ENCODE results near the gene HTT. TPM values are rescaled to one million over a fixed set of nuclear protein-coding genes. Genes with fewer than 3 reads are reported as not detected.

Gene HTT
- total RNA-seq, 6 experiments from 2014 or later: 25.5 to 37.8 (median 30.3) TPM

DNA sequence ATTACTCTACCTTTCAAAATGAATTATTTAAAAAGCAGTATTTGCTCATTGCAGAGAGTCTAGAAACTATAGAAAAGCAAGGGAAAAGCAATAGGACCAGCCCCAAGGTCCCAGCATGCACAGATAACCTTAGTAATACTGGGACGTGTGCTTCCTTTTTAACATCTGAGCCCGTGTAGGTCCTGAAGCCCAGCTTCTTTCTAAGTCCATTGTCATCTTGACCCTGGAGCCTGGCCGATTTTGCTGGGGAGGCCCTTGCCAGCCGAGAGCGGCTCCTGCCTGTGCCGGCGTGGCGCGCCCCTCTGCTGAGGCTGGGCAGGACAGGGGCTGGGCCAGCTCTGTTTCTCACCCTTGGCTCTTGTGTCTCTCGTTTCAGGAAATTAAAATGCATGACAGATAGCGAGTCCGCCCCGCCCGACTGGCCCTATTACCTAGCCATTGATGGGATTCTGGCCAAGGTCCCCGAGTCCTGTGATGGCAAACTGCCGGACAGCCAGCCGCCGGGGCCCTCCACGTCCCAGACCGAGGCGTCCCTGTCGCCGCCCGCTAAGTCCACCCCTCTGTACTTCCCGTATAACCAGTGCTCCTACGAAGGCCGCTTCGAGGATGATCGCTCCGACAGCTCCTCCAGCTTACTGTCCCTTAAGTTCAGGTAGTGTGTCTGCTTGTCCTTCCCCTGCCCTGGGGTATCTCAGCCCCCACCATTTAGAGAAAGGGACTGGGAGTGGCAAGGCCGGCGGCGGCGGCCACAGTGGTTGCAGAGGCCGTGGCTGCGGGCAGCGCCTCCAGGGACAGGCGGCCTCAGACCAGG, 178.6 kb downstream of the HTT start:
- intact Hi-C loops (cut with DNase I): no loop called here
- no peak overlapping the region for H3K27ac ChIP-seq
- DNase-seq: peak; percentile 10 to 50 (median 31)
- no peaks in the 10 kb centered on the region for H3K27me3 ChIP-seq
- no peak for TF ChIP-seq CTCF (IDR thresholded peaks at IDR 0.05)
- no peak for TF ChIP-seq POLR2A (IDR thresholded peaks at IDR 0.05)
- H3K4me3 ChIP-seq: no peak overlapping the region
- ATAC-seq: no peak
- no peaks in the 10 kb centered on the region for H3K9me3 ChIP-seq
- no peaks in the 10 kb centered on the region for H3K4me1 ChIP-seq
- 95% methylated on average over 27 of the region's 38 CpGs for WGBS (ENCODE audit: insufficient coverage, low coverage, low lambda C conversion rate, missing lambda C conversion rate)
- no peaks in the 10 kb centered on the region for H3K36me3 ChIP-seq

- intact Hi-C loops (cut with DNase I): no loop called here
- ATAC-seq: no peak
- TF ChIP-seq CTCF (IDR thresholded peaks at IDR 0.05) (no peak), POLR2A (IDR thresholded peaks at IDR 0.05) (no peak)
- DNase-seq: peak; percentile 14 to 33 (median 28)
- Histone ChIP-seq H3K4me1 (no peaks in the 10 kb centered on the region), H3K27me3 (no peaks in the 10 kb centered on the region), H3K36me3 (no peaks in the 10 kb centered on the region), H3K4me3 (no peak overlapping the region), H3K9me3 (no peaks in the 10 kb centered on the region), H3K27ac (no peak overlapping the region)
- WGBS (ENCODE audit: insufficient coverage, low coverage, low lambda C conversion rate, missing lambda C conversion rate): 100% methylated on average over 1 of the region's 13 CpGs
Measured at GRCh38 chr4:3253808-3254207, 179.3 kb downstream of the HTT start.

GRCh38 chr4:3254302-3255131, 180.0 kb downstream of the HTT start:
- no peak for ATAC-seq
- H3K4me1 ChIP-seq: no peaks in the 10 kb centered on the region
- no peaks in the 10 kb centered on the region for H3K27me3 ChIP-seq
- intact Hi-C loops (cut with DNase I): no loop called here
- H3K27ac ChIP-seq: no peak overlapping the region
- WGBS (ENCODE audit: insufficient coverage, low coverage, low lambda C conversion rate, missing lambda C conversion rate): 100% methylated on average over 1 of the region's 14 CpGs
- no peak for TF ChIP-seq POLR2A (IDR thresholded peaks at IDR 0.05)
- no peak for TF ChIP-seq CTCF (IDR thresholded peaks at IDR 0.05)
- H3K4me3 ChIP-seq: no peak overlapping the region
- H3K36me3 ChIP-seq: no peaks in the 10 kb centered on the region
- peak in 1 of 3 donors; percentile 36 for DNase-seq
- no peaks in the 10 kb centered on the region for H3K9me3 ChIP-seq

- ATAC-seq (no peak), DNase-seq (peak in 1 of 3 donors; percentile 14)
- intact Hi-C loops (cut with DNase I): no loop called here
- H3K27ac ChIP-seq: no peak overlapping the region
- H3K4me1 ChIP-seq: no peaks in the 10 kb centered on the region
- H3K4me3 ChIP-seq: no peak overlapping the region
- WGBS (ENCODE audit: insufficient coverage, low coverage, low lambda C conversion rate, missing lambda C conversion rate): no CpG with 5 or more reads among the region's 36 CpGs
- no peaks in the 10 kb centered on the region for H3K36me3 ChIP-seq
- H3K9me3 ChIP-seq: no peaks in the 10 kb centered on the region
- no peaks in the 10 kb centered on the region for H3K27me3 ChIP-seq
- TF ChIP-seq CTCF (IDR thresholded peaks at IDR 0.05) (no peak), POLR2A (IDR thresholded peaks at IDR 0.05) (no peak)
Measured at GRCh38 chr4:3255611-3256186, 181.2 kb downstream of the HTT start.
